SKM-1 (cell line): ENCODE results near the gene FBXL19.
A peak's percentile ranks its signal among the peaks of the same experiment; 100 is the strongest.

Experiments
- DNase-seq: peaks from one replicate; lab custom pipeline; 2025; ENCODE audit not compliant: unreplicated experiment; lab: John Stamatoyannopoulos, UW

FBXL19 gene

DNA sequence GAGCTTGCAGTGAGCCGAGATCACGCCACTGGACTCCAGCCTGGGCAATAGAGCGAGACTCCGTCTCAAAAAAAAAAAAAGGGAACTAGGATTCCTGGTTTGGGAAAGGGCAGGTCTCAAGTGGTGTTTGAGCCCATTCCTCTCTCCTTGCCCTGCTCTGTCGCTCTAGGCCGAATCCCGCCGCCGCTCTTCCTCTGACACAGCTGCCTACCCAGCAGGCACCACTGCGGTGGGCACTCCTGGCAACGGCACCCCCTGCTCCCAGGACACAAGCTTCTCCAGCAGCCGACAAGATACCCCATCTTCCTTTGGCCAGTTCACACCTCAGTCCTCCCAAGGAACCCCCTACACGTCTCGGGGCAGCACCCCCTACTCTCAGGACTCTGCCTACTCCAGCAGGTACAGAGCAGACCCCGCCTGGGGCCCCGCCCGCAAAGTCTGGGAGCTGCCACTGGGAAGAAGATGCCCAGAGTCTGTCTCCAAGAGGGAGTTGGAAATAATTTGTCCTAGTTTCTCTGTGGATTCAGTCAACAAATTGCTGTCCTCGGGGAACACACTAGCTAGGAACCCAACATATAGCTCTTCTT is 40.6 kb downstream of the FBXL19 start:
- no peak for DNase-seq

DNA sequence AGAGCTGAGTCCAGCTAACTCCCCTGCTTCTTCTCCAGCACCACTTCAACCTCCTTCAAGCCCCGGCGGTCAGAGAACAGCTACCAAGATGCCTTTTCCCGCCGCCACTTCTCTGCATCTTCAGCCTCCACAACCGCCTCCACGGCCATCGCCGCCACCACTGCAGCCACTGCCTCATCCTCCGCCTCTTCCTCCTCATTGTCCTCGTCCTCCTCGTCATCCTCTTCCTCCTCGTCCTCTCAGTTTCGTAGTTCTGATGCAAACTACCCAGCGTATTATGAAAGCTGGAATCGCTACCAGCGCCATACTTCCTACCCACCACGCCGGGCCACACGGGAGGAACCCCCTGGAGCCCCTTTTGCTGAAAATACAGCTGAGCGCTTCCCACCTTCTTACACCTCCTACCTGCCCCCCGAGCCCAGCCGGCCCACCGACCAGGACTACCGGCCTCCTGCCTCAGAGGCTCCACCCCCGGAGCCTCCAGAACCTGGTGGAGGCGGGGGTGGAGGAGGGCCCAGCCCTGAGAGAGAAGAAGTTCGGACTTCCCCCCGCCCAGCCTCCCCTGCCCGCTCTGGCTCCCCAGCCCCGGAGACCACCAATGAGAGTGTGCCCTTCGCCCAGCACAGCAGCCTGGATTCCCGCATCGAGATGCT is 41.3 kb downstream of the FBXL19 start:
- DNase-seq, result no peak

DNA sequence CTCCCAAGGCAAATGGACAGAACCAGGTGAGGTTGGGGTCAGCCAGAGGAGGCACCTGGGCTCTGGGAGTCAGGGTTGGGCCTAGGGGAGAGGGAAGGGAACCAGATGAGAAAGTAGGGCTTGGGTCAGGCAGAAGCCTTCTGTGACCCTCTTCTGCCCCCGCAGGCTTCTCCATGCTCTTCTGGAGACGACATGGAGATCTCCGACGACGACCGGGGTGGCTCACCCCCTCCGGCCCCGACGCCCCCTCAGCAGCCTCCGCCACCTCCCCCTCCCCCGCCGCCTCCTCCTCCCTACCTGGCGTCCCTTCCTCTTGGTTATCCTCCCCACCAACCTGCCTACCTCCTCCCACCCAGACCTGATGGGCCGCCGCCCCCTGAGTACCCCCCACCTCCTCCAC is 42.1 kb downstream of the FBXL19 start:
- no peak for DNase-seq

DNA sequence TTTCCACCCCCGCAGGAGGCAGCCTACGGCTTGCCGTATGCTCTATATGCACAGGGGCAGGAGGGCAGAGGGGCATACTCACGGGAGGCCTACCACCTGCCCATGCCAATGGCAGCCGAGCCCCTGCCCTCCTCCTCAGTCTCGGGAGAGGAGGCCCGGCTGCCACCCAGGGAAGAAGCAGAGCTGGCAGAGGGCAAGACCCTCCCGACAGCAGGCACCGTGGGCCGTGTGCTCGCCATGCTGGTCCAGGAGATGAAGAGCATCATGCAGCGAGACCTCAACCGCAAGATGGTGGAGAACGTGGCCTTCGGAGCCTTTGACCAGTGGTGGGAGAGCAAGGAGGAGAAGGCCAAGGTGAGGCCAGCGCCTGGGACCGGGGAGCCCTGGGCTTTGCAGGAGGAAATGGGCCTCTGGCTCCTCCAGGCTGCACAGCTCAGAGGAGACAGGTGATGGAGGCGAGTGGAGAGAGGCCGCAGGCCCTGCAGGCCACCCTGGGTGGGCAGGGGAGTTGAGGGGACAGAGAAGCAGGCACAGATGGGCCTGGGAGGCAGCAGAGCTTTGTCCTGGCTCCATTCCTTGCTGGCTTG is 42.8 kb downstream of the FBXL19 start:
- DNase-seq, result no peak

DNA sequence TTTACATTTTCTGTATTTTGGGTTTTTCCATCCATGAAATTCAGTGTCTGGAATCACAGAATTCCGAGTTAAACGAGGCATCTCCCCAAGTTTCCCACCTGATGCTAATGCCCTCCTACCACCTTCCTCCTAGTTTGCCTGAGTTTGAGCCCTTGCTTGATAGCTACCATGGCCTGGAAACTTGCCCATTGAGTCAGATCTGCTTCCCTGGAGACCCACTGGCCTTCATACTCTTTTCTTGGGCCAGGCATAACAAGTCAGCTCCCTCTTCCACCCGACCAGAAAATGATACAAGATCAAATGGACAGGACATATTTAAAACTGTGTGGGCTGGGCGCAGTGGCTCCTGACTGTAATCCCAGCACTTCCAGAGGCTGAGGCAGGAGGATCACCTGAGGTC is 44.4 kb downstream of the FBXL19 start:
- no peak for DNase-seq

DNA sequence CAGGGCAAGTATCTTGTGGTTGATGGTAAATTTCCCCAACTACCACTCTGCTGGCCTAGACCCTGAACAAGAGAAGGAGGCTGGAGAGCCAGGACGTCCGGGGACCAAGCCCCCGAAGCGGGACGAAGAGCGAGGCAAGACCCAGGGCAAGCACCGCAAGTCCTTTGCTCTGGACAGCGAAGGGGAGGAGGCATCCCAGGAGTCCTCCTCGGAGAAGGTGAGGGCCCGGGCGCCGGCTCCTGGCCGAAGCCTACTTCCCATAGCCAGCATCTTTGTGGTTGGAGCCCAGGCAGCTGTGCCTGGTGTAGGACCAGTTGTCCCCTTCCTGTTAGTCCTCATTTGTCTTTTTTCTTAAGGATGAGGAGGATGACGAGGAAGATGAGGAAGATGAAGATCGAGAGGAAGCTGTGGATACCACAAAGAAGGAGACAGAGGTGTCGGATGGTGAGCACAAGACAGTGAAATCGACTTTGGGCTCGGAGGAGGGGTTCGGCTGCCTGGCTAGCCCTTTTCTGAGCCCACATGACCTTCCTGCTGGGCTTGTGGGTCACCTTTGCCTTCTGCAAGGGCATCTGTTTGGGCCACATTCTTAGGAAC is 46.0 kb downstream of the FBXL19 start:
- DNase-seq, result no peak

DNA sequence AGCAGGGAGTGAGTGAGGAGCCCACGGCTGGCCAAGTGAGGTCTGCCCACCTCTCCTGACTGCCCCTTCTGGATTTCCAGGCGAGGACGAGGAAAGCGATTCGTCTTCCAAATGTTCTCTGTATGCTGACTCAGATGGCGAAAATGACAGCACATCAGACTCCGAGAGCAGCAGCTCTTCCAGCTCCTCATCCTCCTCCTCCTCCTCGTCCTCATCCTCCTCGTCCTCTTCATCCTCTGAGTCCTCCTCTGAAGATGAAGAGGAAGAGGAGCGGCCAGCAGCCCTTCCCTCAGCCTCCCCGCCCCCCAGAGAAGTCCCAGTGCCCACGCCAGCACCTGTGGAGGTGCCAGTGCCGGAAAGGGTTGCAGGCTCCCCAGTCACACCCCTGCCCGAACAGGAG is 47.9 kb downstream of the FBXL19 start:
- no peak for DNase-seq

DNA sequence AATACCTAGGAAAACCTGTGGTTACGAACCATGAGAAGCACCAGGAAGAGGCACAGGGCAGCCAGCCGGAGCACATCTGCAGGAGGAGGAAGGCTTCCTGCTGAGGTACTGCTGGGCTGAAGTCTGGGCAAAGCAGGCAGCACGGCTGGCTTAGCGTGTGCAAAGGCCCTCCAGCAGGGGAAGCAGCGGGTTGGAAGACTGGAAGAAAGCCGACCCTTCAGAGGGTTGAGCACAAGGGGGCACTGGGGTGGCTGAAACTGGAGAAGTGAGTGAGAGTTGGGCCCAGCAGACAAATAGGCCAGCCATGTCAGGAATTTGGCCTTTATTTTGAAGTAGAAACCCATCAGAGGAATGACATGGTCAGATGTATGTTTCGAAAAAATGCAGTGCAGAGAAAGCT is 49.5 kb downstream of the FBXL19 start:
- no peak for DNase-seq

DNA sequence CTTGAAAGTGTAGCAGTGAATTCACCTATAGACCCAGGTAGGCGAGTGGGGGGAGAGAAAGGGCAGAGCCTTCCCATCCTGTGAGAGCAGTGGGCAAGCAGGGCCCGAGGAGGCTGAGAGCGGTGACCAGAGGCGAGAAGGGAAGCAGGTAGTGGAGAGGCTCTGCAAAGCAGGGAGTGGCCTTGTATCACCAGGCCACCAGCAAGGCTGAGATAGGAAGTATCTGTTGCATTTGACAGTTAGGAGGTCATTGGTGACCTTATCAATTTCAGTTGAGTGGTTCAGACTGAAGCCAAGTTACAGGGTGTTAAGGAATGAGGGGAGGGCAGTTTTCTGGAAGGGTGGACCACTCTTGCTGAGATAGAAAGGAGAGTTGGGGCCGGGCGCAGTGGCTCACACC is 51.0 kb downstream of the FBXL19 start:
- DNase-seq, result no peak

DNA sequence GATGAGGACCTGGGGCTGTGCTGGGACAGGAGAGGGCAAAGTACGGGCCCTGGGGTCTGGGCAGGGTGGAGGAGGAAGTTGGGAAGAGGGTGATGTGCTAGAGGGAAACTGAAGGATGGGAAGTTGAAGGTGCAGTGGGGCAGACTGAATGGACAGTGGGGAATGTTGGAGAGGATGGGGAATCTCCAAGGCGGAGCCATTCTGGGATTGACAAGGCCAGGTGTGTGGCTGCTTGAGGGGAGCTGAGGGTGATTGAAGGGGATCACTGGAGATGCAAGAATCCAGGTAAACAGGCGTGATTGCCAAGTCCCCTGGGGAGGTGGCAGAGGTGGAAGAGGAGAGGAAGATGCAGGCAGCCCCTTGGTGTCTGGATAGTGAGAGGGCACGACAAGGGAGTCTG is 53.1 kb downstream of the FBXL19 start:
- no peak for DNase-seq

DNA sequence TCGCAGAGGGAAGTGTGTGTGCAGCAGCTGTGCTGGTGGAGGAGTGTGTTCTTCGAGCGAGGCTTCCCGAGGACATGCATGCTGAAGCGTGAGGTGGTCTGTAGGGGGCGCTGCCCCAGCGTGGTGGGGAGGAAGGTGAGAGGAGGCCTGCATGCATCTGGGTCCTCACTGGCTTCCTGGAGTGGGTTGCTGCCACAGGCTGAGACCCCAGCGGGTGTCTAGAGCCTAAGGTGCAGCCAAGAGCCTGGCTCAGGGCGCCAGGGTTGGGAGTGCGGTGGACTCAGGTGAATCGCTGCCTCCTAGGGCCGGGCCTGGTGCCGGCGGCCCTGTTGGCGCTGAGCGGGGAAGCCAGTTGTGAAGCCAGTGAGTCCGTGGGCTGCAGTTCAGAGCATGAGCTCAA is 54.1 kb downstream of the FBXL19 start:
- no peak for DNase-seq

DNA sequence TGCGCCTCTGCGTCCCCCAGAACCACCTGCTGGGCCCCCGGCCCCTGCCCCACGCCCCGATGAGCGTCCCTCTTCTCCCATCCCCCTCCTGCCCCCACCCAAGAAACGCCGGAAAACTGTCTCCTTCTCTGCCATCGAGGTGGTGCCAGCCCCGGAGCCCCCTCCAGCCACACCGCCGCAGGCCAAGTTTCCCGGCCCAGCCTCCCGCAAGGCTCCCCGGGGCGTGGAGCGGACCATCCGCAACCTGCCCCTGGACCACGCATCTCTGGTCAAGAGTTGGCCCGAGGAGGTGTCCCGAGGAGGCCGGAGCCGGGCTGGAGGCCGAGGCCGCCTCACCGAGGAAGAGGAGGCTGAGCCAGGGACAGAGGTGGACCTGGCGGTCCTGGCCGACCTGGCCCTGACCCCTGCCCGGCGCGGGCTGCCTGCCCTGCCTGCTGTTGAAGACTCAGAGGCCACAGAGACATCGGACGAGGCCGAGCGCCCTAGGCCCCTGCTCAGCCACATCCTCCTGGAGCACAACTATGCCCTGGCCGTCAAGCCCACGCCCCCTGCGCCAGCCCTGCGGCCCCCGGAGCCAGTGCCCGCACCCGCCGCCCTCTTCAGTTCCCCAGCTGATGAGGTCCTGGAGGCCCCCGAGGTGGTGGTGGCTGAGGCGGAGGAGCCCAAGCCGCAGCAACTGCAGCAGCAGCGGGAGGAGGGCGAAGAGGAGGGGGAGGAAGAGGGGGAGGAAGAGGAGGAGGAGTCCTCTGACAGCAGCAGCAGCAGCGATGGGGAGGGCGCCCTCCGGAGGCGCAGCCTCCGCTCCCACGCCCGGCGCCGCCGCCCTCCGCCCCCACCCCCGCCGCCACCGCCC is 56.0 kb downstream of the FBXL19 start:
- no peak for DNase-seq

DNA sequence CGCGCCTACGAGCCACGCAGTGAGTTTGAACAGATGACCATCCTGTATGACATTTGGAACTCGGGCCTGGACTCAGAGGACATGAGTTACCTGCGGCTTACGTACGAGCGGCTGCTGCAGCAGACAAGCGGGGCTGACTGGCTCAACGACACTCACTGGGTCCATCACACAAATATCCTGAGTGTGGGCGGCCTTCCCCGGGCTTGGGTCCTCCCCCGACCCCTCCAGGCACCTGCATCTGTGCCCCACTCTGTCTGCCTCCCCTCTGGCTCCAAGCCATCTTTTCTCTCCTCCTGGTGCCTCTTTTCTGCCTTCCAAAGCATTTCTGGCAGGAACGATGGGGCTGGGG is 56.6 kb downstream of the FBXL19 start:
- no peak for DNase-seq

DNA sequence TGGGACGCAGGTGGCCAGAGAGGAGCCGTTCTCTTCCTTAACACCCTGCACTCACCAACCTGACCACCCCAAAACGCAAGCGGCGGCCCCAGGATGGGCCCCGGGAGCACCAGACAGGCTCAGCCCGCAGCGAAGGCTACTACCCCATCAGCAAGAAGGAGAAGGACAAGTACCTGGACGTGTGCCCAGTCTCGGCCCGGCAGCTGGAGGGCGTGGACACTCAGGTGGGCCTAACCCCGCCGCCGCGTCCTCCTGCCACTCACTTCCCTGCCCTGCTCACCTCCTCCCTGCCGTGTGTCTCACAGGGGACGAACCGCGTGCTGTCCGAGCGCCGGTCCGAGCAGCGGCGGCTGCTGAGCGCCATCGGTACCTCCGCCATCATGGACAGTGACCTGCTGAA is 57.1 kb downstream of the FBXL19 start:
- DNase-seq, result no peak

DNA sequence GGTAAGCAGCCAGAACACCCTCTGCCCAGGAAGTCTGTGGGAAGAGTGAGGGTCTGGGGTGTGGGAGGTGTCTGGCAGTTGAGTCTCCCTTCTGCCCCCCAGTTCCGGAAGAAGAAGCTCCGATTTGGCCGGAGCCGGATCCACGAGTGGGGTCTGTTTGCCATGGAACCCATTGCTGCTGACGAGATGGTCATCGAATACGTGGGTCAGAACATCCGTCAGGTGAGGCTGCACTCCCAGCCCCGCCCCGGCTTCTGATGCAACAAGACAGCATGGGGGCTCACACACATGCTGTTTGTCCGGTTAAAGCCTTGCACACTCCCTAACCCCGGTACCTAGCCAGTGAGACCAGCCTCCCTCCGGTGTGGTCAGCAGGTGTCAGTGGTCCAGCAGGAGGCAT is 57.6 kb downstream of the FBXL19 start:
- DNase-seq, result no peak

DNA sequence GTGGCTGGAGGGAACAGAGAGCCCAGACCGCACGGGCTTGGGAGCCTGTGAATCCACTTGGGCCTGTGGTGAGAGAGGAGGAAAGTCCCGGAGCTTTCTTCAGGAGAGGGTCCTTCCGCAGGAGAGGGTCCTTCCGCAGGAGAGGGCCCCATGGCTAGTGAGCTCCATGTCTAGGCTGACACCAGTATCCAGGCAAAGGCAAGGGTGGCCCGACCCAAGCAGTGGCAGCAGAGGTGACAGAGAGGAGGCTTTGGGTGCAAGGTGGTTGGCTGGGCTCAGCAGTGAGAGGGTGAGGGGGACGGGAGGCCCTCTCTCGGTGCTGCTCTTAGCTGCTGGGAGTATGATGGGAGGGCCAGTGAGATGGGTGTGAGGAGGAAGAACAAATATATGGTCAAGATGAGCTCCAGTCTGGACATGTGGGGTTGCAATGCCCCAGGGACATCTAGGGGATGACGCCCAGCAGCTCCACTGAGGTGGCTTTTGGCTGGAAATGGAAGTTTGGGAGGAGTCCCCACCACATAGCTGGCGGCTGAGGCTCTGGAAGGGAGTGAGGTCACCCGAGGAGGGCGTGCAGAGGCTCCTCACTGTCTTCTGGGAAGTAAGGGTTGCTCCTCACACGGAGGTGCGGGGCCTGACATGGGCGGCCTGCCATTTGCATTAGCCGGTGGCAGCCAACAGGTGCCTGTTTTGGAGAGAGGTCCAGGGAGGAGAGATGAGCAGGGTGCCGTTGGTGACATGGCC is 59.3 kb downstream of the FBXL19 start:
- no peak for DNase-seq

DNA sequence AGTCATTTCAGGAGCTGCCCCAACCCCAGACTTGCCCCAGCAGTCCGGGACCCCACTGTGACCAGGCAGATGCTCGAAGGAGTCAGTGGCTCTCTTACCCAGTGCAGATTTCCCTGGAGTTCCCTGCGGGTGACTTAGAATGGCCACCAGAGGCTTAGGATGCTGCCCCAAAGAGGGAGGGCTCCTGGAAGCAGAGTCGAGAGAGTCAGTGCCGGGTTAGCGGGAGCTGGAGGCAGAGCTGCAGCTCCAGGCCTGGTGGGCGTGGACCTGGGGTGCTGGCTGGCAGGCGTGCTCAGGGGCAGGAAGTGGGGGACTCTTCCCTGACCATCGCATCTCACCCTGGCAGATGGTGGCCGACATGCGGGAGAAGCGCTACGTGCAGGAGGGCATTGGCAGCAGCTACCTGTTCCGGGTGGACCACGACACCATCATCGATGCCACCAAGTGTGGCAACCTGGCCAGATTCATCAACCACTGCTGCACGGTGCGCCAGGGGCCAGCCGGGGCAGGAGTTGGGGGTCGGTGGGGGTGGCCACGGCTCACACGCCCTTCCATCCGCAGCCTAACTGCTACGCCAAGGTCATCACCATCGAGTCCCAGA is 60.0 kb downstream of the FBXL19 start:
- no peak for DNase-seq

DNA sequence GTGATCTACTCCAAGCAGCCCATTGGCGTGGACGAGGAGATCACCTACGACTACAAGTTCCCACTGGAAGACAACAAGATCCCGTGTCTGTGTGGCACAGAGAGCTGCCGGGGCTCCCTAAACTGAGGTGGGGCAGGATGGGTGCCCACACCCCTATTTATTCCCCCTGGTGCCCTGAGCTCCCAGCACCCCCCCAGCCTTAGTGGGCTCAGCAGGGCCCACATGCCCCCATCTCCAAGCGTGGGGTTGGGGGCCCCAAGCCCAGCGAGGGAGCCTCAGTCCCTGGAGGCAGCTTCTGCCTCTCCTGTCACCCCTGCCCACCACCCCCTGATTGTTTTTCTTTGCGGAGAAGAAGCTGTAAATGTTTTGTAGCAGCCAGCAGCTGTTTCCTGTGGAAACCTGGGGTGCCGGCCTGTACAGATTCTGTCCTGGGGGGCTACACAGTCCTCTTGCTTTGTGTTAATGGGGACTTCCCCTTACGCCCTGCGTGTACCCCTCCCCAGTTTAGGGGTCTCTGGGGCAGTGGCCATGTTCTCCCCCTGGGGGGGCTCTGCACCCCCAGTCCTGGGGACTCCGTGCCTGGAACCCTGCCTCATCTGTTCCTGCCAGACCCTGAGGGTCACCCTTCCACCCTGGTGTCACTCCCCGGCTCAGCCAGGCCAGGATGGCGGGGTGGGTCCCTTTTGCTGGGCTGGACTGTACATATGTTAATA is 60.7 kb downstream of the FBXL19 start:
- no peak for DNase-seq

DNA sequence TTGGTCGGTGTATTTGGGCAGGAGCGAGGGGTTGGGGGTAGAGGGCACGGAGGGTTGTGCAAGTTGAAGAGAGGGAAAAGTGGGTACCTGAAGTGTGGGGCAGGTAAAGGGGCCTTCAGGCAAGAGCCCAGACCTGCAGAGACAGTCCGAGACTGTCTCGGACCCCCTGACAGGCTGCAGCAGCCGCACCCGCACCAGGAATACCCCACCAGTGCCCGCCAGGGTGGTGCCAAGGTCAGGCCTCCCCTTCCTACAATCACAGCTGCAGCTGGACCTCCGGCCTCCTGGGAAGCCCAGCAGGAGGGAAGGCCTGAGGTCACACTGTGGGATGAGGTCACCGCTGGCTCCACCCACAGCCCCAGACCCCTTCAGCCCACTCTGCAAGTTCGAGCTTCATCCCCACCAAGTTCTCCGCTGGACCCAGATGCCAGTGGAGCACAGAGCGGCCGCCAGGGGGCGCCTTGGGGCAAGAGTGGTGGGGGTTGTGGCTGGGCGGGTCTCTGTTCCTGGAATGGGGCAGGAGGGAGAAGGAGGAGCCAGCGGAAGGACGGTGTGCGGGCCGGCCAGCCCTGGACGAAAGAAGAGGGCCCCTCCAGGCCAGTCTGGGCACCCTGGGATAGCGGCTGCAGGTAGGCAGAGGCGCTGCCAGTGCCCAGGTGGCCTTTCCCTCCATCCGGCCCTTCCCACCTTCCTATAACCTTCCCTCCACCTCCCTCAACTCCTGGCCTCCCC is 61.5 kb downstream of the FBXL19 start, which contains the start of gene HSD3B7:
TSS of gene HSD3B7 (plus strand) at position 539 of the 732 bp plus-strand sequence. CDS start 452 bp downstream, outside the sequence.
- peak; percentile 59 for DNase-seq
